Measurements from ENCODE around the gene AHDC1. TPM values are rescaled to one million over a fixed set of nuclear protein-coding genes. Genes with fewer than 3 reads are reported as not detected.

Gene AHDC1
- total RNA-seq, 1 experiment from 2014 or later = 49.0 TPM

GRCh38 chr1:27650171-27650538, 46.2 kb upstream of the AHDC1 start (continued):
- TF ChIP-seq E2F5 (CRISPR knock-in tag; IDR thresholded peaks at IDR 0.05) (no peak), HMGXB4 (CRISPR knock-in tag; IDR thresholded peaks at IDR 0.05) (no peak), ETV6 (CRISPR knock-in tag; IDR thresholded peaks at IDR 0.05) (no peak)
- TF ChIP-seq, protein P1, sequence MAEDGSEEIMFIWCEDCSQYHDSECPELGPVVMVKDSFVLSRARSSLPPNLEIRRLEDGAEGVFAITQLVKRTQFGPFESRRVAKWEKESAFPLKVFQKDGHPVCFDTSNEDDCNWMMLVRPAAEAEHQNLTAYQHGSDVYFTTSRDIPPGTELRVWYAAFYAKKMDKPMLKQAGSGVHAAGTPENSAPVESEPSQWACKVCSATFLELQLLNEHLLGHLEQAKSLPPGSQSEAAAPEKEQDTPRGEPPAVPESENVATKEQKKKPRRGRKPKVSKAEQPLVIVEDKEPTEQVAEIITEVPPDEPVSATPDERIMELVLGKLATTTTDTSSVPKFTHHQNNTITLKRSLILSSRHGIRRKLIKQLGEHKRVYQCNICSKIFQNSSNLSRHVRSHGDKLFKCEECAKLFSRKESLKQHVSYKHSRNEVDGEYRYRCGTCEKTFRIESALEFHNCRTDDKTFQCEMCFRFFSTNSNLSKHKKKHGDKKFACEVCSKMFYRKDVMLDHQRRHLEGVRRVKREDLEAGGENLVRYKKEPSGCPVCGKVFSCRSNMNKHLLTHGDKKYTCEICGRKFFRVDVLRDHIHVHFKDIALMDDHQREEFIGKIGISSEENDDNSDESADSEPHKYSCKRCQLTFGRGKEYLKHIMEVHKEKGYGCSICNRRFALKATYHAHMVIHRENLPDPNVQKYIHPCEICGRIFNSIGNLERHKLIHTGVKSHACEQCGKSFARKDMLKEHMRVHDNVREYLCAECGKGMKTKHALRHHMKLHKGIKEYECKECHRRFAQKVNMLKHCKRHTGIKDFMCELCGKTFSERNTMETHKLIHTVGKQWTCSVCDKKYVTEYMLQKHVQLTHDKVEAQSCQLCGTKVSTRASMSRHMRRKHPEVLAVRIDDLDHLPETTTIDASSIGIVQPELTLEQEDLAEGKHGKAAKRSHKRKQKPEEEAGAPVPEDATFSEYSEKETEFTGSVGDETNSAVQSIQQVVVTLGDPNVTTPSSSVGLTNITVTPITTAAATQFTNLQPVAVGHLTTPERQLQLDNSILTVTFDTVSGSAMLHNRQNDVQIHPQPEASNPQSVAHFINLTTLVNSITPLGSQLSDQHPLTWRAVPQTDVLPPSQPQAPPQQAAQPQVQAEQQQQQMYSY (CRISPR knock-in tag; IDR thresholded peaks at IDR 0.05) = no peak

- Mint-ChIP-seq H3K27me3 (ENCODE audit: low read depth) (no peaks in the 10 kb centered on the region), H3K36me3 (no peaks in the 10 kb centered on the region), H3K4me1 (peaks cover 16% of the 10 kb centered on the region), H3K27ac (no peak overlapping the region), H3K9me3 (no peaks in the 10 kb centered on the region), H3K4me3 (no peak overlapping the region)
- TF ChIP-seq TCF7 (CRISPR knock-in tag; IDR thresholded peaks at IDR 0.05; ENCODE audit: low read depth) (no peak), CBFB (CRISPR knock-in tag; IDR thresholded peaks at IDR 0.05; ENCODE audit: low read depth) (no peak), GTF2I (CRISPR knock-in tag; conservative IDR thresholded peaks at IDR 0.05) (no peak), NFE2L1 (CRISPR knock-in tag; IDR thresholded peaks at IDR 0.05) (no peak), JUN (CRISPR knock-in tag; IDR thresholded peaks at IDR 0.05) (no peak), NR3C1 (CRISPR knock-in tag; conservative IDR thresholded peaks at IDR 0.05; ENCODE audit: low read depth) (no peak), FOXJ3 (CRISPR knock-in tag; IDR thresholded peaks at IDR 0.05; ENCODE audit: borderline replicate concordance) (no peak), NFYB (CRISPR knock-in tag; conservative IDR thresholded peaks at IDR 0.05; ENCODE audit: low read depth) (no peak), NR1H2 (CRISPR knock-in tag; IDR thresholded peaks at IDR 0.05) (0 out of 2 replicates have a peak, but pooled peaks have one; percentile 22)
- no peak for ATAC-seq
- ChIA-PET CTCF (interaction anchor here (0.6 to 3.4 kb wide), 7 partner anchors 10 to 298 kb away, joined by 3 to 16 read pairs (median 5); no protein-coding TSS in a partner anchor), POLR2A (interaction anchor here (0.6 kb wide), 1 partner anchor 45 kb away, joined by 4 read pairs; the partner anchor contains the start of gene AHDC1)
- no peak for DNase-seq (ENCODE audit: low spot score)
Measured at GRCh38 chr1:27649306-27649635, 45.3 kb upstream of the AHDC1 start.

- Mint-ChIP-seq H3K4me3 (no peak overlapping the region), H3K4me1 (peaks cover 16% of the 10 kb centered on the region), H3K27ac (no peak overlapping the region), H3K9me3 (no peaks in the 10 kb centered on the region), H3K36me3 (no peaks in the 10 kb centered on the region), H3K27me3 (ENCODE audit: low read depth) (no peaks in the 10 kb centered on the region)
- DNase-seq (ENCODE audit: low spot score) = no peak
- no peak for ATAC-seq
- ChIA-PET CTCF (interaction anchor here (1.5 to 3.4 kb wide), 4 partner anchors 15 to 92 kb away, joined by 5 to 16 read pairs (median 12); no protein-coding TSS in a partner anchor), POLR2A (no interaction called here)
- TF ChIP-seq KAT7 (CRISPR knock-in tag; IDR thresholded peaks at IDR 0.05; ENCODE audit: borderline replicate concordance) (no peak), SP1 (CRISPR knock-in tag; conservative IDR thresholded peaks at IDR 0.05) (no peak), TCF7 (CRISPR knock-in tag; IDR thresholded peaks at IDR 0.05; ENCODE audit: low read depth) (no peak), SOX15 (CRISPR knock-in tag; IDR thresholded peaks at IDR 0.05) (no peak), ETV6 (CRISPR knock-in tag; IDR thresholded peaks at IDR 0.05) (no peak), EMX1 (CRISPR knock-in tag; IDR thresholded peaks at IDR 0.05) (no peak), ZNF219 (CRISPR knock-in tag; IDR thresholded peaks at IDR 0.05; ENCODE audit: borderline replicate concordance) (no peak), CBFB (CRISPR knock-in tag; IDR thresholded peaks at IDR 0.05; ENCODE audit: low read depth) (no peak), ELF4 (CRISPR knock-in tag; IDR thresholded peaks at IDR 0.05; ENCODE audit: low read depth) (no peak), FOXK1 (CRISPR knock-in tag; IDR thresholded peaks at IDR 0.05) (no peak)
- TF ChIP-seq, protein P2, sequence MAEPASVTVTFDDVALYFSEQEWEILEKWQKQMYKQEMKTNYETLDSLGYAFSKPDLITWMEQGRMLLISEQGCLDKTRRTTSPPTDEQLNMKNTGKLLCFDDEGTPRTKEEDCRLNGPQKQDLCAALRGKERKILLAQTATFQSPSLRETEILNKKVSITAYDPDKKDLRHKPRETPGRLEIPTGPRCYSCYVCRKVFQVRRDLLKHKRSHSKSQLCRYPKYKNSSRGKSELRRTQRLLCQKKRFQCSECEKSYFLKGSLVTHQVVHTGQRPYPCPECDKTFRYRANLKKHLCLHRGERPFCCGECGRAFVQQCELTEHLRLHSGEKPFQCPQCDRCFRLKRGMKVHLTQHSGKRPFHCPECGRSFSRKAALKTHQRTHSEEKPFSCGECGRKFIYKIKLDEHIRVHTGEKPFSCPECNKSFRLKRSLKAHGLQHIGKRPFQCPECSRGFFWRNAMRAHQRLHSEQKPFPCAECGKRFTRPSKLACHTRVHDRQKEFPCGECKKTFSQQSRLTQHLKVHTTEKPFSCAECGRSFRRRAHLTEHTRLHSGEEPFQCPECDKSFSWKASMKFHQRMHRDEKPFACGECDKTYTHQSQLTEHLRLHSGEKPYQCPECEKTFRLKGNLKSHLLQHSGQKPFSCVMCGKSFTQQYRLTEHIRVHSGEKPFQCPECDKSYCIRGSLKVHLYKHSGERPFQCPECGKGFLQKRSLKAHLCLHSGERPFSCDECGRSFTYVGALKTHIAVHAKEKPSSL (CRISPR knock-in tag; conservative IDR thresholded peaks at IDR 0.05) = no peak
Measured at GRCh38 chr1:27648602-27649305, 44.8 kb upstream of the AHDC1 start.

Measured in WTC11 (cell line).